GM13976 (cell line): ENCODE data around the gene FZR1.

Source experiments
- DNase-seq: peaks from one replicate; pipeline ENCODE4 v3.0.0; 2012; ENCODE audit warnings: low spot score
- in situ Hi-C: fragments of 300-500 bp; cut with MboI; formaldehyde crosslinking; loops from one replicate; pipeline ENCODE4 v1.12.0; 2022; ENCODE audit warnings: low sequenced_read_pairs, mixed read lengths, inconsistent platforms; ENCODE audit not compliant: unreplicated experiment
- TF ChIP-seq, protein P1 (sequence below): IDR thresholded peaks from 2 replicates; pipeline ENCODE4 v1.5.1; 2012; ENCODE audit warnings: borderline replicate concordance, mild to moderate bottlenecking; ENCODE audit not compliant: insufficient read depth; ENCODE audit errors: extremely low read depth, missing control alignments, control extremely low read depth

Gene FZR1

DNA sequence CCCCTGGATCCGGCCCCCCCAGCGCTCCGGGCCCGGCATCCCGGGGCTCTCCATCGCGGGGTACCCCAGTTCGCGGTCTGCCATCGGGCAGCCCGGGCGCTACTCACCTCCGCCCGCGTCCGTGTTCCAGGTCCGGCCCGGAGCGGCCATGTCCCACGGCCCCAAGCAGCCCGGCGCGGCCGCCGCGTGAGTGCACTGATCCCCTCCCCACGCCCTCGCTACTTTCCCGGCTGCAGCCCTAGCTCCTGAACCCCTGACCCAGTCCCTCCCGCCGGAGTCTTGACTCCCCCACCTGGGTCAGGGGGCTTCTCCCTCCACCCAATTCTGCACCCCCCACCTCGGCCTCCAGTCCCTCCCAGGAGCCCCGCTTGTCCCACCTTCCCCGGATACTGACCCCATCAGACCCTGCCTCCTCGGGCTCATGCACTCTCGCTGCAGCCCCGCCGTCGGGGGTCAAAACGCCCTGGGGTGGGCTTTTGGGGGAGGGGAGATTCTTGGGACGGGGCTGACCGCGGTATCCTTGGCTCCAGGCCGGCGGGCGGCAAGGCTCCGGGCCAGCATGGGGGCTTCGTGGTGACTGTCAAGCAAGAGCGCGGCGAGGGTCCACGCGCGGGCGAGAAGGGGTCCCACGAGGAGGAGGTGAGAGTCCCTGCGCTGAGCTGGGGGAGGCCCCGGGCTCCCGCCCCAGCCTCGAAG lies 67.2 kb downstream of the FZR1 start:
- in situ Hi-C loops = no loop called here
- DNase-seq = no peak
- TF ChIP-seq, protein P1, sequence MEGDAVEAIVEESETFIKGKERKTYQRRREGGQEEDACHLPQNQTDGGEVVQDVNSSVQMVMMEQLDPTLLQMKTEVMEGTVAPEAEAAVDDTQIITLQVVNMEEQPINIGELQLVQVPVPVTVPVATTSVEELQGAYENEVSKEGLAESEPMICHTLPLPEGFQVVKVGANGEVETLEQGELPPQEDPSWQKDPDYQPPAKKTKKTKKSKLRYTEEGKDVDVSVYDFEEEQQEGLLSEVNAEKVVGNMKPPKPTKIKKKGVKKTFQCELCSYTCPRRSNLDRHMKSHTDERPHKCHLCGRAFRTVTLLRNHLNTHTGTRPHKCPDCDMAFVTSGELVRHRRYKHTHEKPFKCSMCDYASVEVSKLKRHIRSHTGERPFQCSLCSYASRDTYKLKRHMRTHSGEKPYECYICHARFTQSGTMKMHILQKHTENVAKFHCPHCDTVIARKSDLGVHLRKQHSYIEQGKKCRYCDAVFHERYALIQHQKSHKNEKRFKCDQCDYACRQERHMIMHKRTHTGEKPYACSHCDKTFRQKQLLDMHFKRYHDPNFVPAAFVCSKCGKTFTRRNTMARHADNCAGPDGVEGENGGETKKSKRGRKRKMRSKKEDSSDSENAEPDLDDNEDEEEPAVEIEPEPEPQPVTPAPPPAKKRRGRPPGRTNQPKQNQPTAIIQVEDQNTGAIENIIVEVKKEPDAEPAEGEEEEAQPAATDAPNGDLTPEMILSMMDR = no peak

DNA sequence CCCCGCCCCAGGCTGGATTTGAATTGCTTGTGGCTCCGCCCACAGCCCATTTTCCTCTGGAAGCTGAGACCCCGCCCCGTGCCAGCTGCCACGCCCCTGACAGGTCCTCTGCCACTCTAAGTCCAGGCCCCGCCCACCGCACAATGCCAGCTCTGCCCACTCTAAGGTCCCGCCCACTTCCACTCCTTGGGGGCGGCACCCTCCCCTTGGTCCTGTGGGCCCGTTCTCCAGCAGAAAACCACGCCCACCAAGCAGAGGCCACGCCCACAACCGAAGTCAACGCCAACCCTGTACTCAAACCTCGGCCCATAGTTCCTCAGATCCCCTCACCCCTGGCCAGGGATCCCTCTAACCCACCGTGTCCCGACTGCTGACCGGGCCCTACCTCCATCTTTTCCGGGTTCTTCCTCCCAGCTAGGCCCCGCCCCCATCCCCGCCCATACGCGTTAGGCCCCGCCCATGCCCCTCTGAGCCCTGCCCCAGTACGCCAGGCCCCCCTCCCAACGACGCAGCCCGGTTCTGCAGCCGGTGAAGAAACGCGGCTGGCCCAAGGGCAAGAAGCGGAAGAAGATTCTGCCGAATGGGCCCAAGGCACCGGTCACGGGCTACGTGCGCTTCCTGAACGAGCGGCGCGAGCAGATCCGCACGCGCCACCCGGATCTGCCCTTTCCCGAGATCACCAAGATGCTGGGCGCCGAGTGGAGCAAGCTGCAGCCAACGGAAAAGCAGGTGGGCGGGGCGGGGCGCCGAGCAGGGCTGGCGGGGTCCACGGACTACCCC lies 67.9 kb downstream of the FZR1 start:
- in situ Hi-C loops = no loop called here
- TF ChIP-seq, protein P1 = no peak
- DNase-seq = peak; percentile 92

DNA sequence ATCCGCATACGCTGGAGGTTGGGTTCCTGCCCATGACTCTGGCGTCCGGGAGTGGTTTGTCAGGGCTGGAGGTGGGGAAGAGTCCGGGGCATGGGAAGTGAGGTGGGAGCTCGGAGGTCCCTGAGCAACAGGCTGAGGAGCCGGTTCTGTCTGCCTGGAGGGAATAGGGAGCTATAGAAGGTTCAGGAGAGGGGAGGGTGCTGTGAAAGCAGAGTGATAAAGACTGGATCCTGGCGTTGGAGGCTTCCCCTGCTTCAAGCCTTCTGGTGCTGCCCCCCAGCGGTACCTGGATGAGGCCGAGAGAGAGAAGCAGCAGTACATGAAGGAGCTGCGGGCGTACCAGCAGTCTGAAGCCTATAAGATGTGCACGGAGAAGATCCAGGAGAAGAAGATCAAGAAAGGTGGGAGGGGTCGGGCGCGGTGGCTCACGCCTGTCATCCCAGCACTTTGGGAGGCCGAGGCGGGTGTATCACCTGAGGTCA lies 69.2 kb downstream of the FZR1 start:
- DNase-seq = no peak
- in situ Hi-C loops = no loop called here
- TF ChIP-seq, protein P1 = peak; percentile 37

DNA sequence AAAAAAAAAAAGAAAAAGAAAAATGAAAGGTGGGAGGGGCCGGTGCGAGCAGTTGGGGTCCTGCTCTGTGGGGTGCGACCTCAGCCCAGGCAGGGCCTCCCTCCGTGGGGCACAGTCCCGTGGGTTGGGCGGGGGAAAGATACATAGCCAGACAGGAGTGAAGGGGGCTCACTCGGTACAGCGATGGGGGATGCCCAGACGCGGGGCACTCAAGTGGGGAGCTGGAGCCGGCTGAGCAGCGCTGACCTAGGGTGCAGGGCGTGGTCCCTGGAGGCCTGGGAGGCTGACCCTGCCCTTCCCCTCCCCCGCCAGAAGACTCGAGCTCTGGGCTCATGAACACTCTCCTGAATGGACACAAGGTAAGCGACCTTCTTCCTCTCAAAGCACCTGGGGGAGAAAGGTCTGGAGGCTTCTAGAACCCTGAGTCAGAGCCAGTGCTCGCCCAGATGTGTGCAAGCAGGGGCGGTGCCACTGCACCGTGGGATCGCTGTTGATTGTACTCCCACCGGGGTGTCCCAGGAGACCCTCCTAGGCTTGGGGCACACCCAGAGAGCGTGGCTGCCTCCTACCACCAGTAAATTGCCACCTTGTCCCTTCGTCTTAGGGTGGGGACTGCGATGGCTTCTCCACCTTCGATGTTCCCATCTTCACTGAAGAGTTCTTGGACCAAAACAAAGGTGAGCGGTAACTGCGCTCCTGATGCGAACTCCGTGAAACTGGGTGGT lies 70.0 kb downstream of the FZR1 start:
- in situ Hi-C loops = no loop called here
- TF ChIP-seq, protein P1 = no peak

DNA sequence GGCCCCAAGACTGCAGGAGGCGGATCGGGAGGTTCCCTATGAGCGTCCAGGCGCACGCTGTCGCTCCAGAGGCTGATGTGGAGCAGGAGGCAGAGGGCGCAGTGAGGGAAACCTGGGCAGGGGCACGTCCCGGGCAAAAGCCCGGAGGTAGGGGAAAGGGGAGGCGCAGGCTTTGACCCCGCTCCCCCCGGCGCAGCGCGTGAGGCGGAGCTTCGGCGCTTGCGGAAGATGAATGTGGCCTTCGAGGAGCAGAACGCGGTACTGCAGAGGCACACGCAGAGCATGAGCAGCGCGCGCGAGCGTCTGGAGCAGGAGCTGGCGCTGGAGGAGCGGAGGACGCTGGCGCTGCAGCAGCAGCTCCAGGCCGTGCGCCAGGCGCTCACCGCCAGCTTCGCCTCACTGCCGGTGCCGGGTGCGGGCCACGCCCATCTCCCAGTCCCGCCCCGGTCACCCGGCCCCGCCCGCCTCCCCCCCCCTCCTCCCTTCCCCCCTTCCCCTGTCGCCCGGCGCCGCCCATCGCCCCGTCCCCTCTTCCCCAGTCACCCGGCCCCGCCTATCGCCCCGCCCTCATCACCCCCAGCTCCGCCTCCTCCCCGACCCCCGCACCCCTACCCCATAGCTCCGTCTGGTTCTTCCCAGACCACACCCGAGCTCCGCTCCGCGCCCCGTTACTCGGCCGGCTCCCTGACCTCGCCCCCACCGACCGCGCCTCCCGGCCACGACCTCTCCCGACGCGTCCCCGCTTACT lies 70.8 kb downstream of the FZR1 start:
- in situ Hi-C loops = no loop called here
- no peak for DNase-seq
- TF ChIP-seq, protein P1 = no peak

More for the DNA sequence above, 70.0 kb downstream of the FZR1 start:
- no peak for DNase-seq
